ENCODE measurements around the gene PTPRN2. TPM values are rescaled to one million over a fixed set of nuclear protein-coding genes. Genes with fewer than 3 reads are reported as not detected.

Gene PTPRN2
- total and polyA plus RNA-seq, 9 of the 15 experiments (the other 6 are each of a cell fraction or from before 2014, with no cell fraction given), result not detected

DNA sequence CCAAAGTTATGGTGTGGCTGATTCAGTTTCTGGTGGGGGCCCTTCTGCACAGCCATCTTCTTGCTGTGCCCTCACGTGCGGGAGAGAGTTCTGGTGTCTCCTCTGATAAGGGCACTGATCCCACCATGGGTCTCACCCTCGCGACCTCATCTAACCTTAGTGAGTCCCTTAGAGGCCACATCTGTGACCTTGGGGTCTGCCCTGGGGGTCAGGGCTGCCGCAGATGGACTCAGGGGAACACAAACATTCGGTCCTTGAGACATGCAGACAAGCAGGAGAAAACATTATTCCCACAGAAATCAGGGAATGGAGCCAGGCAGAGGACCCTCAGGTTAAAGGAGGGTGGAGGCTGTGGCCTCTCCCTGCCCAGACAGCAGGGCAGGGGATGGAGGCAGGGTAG is 1072.9 kb downstream of the PTPRN2 start:
- Histone ChIP-seq H3K27me3 (ENCODE audit: control insufficient read depth in 2 of 2, insufficient read depth in 2 of 2, low read length in 2 of 2) (peaks cover 48 to 67% of the 10 kb centered on the region in 2 experiments; a peak in 4 of 5 replicates), H3K79me2 (ENCODE audit: control insufficient read depth, insufficient read depth, low read length) (no peaks in the 10 kb centered on the region), H3K27ac (ENCODE audit: extremely low read depth, low read depth, low read length) (no peak overlapping the region), H3K9me3 (replicated peaks; ENCODE audit: control insufficient read depth, insufficient read depth, low read depth, low read length) (no peaks in the 10 kb centered on the region), H3K4me3 (no peak overlapping the region), H3K4me1 (replicated peaks in 1 of 2; ENCODE audit: control insufficient read depth in 2 of 2, insufficient read depth in 2 of 2, low read length in 2 of 2) (peaks cover 5 to 20% of the 10 kb centered on the region in 2 experiments; a peak in 4 of 5 replicates), H3K4me2 (ENCODE audit: insufficient read depth, low read length) (no peak overlapping the region), H3K9me1 (ENCODE audit: control insufficient read depth, insufficient read depth, low read length) (no peaks in the 10 kb centered on the region), H2AFZ (ENCODE audit: low read depth, low read length) (no peak overlapping the region), H3K36me3 (ENCODE audit: control insufficient read depth, insufficient read depth, low read length) (no peaks in the 10 kb centered on the region), H4K20me1 (replicated peaks; ENCODE audit: control insufficient read depth, insufficient read depth, low read length) (peaks cover 10% of the 10 kb centered on the region), H3K9ac (ENCODE audit: insufficient read depth in 1 of 2, low read depth in 2 of 2, low read length in 2 of 2) (no peak overlapping the region)
- no TSS peak for BruUV-seq (replicated peaks)
- DNase-seq (ENCODE audit: extremely low read depth in 1 of 4, low spot score in 3 of 4), result no peak
- CTCF ChIA-PET (ENCODE audit: low intra/inter-chr PET ratio), result no interaction called here
- no peak for FAIRE-seq
- 4% methylated on average over 6 of the region's 6 CpGs for WGBS (ENCODE audit: insufficient coverage, low coverage, missing lambda C conversion rate)
- TF ChIP-seq, protein P1, sequence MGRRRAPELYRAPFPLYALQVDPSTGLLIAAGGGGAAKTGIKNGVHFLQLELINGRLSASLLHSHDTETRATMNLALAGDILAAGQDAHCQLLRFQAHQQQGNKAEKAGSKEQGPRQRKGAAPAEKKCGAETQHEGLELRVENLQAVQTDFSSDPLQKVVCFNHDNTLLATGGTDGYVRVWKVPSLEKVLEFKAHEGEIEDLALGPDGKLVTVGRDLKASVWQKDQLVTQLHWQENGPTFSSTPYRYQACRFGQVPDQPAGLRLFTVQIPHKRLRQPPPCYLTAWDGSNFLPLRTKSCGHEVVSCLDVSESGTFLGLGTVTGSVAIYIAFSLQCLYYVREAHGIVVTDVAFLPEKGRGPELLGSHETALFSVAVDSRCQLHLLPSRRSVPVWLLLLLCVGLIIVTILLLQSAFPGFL (CRISPR knock-in tag; IDR thresholded peaks at IDR 0.05), result no peak
- TF ChIP-seq, protein P2, sequence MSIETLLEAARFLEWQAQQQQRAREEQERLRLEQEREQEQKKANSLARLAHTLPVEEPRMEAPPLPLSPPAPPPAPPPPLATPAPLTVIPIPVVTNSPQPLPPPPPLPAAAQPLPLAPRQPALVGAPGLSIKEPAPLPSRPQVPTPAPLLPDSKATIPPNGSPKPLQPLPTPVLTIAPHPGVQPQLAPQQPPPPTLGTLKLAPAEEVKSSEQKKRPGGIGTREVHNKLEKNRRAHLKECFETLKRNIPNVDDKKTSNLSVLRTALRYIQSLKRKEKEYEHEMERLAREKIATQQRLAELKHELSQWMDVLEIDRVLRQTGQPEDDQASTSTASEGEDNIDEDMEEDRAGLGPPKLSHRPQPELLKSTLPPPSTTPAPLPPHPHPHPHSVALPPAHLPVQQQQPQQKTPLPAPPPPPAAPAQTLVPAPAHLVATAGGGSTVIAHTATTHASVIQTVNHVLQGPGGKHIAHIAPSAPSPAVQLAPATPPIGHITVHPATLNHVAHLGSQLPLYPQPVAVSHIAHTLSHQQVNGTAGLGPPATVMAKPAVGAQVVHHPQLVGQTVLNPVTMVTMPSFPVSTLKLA (conservative IDR thresholded peaks at IDR 0.05), result no peak
- no peak for TF ChIP-seq CTBP1 (IDR thresholded peaks at IDR 0.05; ENCODE audit: borderline replicate concordance)
- TF ChIP-seq, protein P3, sequence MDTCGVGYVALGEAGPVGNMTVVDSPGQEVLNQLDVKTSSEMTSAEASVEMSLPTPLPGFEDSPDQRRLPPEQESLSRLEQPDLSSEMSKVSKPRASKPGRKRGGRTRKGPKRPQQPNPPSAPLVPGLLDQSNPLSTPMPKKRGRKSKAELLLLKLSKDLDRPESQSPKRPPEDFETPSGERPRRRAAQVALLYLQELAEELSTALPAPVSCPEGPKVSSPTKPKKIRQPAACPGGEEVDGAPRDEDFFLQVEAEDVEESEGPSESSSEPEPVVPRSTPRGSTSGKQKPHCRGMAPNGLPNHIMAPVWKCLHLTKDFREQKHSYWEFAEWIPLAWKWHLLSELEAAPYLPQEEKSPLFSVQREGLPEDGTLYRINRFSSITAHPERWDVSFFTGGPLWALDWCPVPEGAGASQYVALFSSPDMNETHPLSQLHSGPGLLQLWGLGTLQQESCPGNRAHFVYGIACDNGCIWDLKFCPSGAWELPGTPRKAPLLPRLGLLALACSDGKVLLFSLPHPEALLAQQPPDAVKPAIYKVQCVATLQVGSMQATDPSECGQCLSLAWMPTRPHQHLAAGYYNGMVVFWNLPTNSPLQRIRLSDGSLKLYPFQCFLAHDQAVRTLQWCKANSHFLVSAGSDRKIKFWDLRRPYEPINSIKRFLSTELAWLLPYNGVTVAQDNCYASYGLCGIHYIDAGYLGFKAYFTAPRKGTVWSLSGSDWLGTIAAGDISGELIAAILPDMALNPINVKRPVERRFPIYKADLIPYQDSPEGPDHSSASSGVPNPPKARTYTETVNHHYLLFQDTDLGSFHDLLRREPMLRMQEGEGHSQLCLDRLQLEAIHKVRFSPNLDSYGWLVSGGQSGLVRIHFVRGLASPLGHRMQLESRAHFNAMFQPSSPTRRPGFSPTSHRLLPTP (IDR thresholded peaks at IDR 0.05; ENCODE audit: borderline replicate concordance, extremely low read depth, insufficient read length), result no peak
- no peak for TF ChIP-seq POLR2AphosphoS2 (IDR thresholded peaks at IDR 0.05; ENCODE audit: low read length)
- TF ChIP-seq SMARCB1 (IDR thresholded peaks at IDR 0.05; ENCODE audit: insufficient read length, low read depth), result no peak
- no peak for TF ChIP-seq MYBL2 (IDR thresholded peaks at IDR 0.05; ENCODE audit: low read depth)
- no peak for TF ChIP-seq MYBL2 (CRISPR knock-in tag; IDR thresholded peaks at IDR 0.05; ENCODE audit: borderline replicate concordance)
- no peak for TF ChIP-seq BRF1 (IDR thresholded peaks at IDR 0.05; ENCODE audit: borderline replicate concordance, extremely low read depth, insufficient read length)
- TF ChIP-seq NFRKB (IDR thresholded peaks at IDR 0.05; ENCODE audit: low read depth), result no peak
- TF ChIP-seq EGR1 (conservative IDR thresholded peaks at IDR 0.05), result no peak
- TF ChIP-seq PCBP2 (IDR thresholded peaks at IDR 0.05; ENCODE audit: low read depth, low read length, poor library complexity, severe bottlenecking), result no peak
- TF ChIP-seq, protein P4, sequence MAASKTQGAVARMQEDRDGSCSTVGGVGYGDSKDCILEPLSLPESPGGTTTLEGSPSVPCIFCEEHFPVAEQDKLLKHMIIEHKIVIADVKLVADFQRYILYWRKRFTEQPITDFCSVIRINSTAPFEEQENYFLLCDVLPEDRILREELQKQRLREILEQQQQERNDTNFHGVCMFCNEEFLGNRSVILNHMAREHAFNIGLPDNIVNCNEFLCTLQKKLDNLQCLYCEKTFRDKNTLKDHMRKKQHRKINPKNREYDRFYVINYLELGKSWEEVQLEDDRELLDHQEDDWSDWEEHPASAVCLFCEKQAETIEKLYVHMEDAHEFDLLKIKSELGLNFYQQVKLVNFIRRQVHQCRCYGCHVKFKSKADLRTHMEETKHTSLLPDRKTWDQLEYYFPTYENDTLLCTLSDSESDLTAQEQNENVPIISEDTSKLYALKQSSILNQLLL (CRISPR knock-in tag; IDR thresholded peaks at IDR 0.05; ENCODE audit: borderline replicate concordance), result no peak
- no peak for TF ChIP-seq COPS2 (conservative IDR thresholded peaks at IDR 0.05)
- in situ Hi-C loops (cut with MboI) (no loop called here), intact Hi-C loops (cut with micrococcal nuclease) (no loop called here)
- POLR2A ChIA-PET, result no interaction called here
- ATAC-seq, result no peak
